ENCODE results near the gene R3HCC1L. TPM values are rescaled to one million over a fixed set of nuclear protein-coding genes. Genes with fewer than 3 reads are reported as not detected.
"Not testable (repeated sequence)": the region's sequence is repeated elsewhere in the genome, so short reads cannot be mapped to it uniquely, and the experiment has no call there.

The R3HCC1L gene
- total RNA-seq, 1 donor from 2014 or later: 4.8 TPM

GRCh38 chr10:98128802-98129201 is 5.7 kb upstream of the R3HCC1L start:
- no peak for DNase-seq (ENCODE audit: low spot score)
- no peak for ATAC-seq

- no peak for DNase-seq (ENCODE audit: low spot score)
Observed at GRCh38 chr10:98131619-98132018, 2.8 kb upstream of the R3HCC1L start.

GRCh38 chr10:98133075-98133752 is 1.2 kb upstream of the R3HCC1L start:
- not testable (repeated sequence) for ATAC-seq; DNase-seq (ENCODE audit: low spot score)

More at GRCh38 chr10:98131619-98132018, 2.8 kb upstream of the R3HCC1L start:
- no peak for ATAC-seq

GRCh38 chr10:98134117-98134430 is 383 bp upstream of the R3HCC1L start:
- no peak for ATAC-seq
- no peak for DNase-seq (ENCODE audit: low spot score)

GRCh38 chr10:98135222-98135899 is 904 bp downstream of the R3HCC1L start:
- DNase-seq (ENCODE audit: low spot score) (no peak), ATAC-seq (peak; percentile 38)

GRCh38 chr10:98136775-98137174 is 2.3 kb downstream of the R3HCC1L start:
- DNase-seq (ENCODE audit: low spot score); ATAC-seq: not testable (repeated sequence)

- no peak for DNase-seq (ENCODE audit: low spot score)
- no peak for ATAC-seq
Observed at GRCh38 chr10:98138031-98138430, 3.6 kb downstream of the R3HCC1L start.

GRCh38 chr10:98139431-98139830 is 5.0 kb downstream of the R3HCC1L start:
- DNase-seq (ENCODE audit: low spot score): no peak
- no peak for ATAC-seq

- no peak for DNase-seq (ENCODE audit: low spot score)
- no peak for ATAC-seq
Observed at GRCh38 chr10:98141484-98142073, 7.1 kb downstream of the R3HCC1L start.

GRCh38 chr10:98144985-98145384 is 10.5 kb downstream of the R3HCC1L start:
- DNase-seq (ENCODE audit: low spot score) (no peak), ATAC-seq (peak; percentile 25)

- no peak for DNase-seq (ENCODE audit: low spot score)
- ATAC-seq: no peak
Observed at GRCh38 chr10:98149858-98150257, 15.4 kb downstream of the R3HCC1L start.

- no peak for ATAC-seq
- no peak for DNase-seq (ENCODE audit: low spot score)
Observed at GRCh38 chr10:98150544-98150943, 16.1 kb downstream of the R3HCC1L start.

- not testable (repeated sequence) for DNase-seq (ENCODE audit: low spot score); ATAC-seq
Observed at GRCh38 chr10:98152778-98153177, 18.3 kb downstream of the R3HCC1L start.

GRCh38 chr10:98153213-98153958 is 18.9 kb downstream of the R3HCC1L start:
- not testable (repeated sequence) for DNase-seq (ENCODE audit: low spot score); ATAC-seq

- no peak for ATAC-seq
- no peak for DNase-seq (ENCODE audit: low spot score)
Observed at GRCh38 chr10:98154076-98154475, 19.6 kb downstream of the R3HCC1L start.

GRCh38 chr10:98158576-98158975 is 24.1 kb downstream of the R3HCC1L start:
- ATAC-seq: no peak
- DNase-seq (ENCODE audit: low spot score): no peak

- ATAC-seq (no peak), DNase-seq (ENCODE audit: low spot score) (no peak)
Observed at GRCh38 chr10:98163941-98164340, 29.5 kb downstream of the R3HCC1L start.

GRCh38 chr10:98167191-98167590 is 32.7 kb downstream of the R3HCC1L start:
- no peak for ATAC-seq
- no peak for DNase-seq (ENCODE audit: low spot score)

GRCh38 chr10:98168147-98168546 is 33.7 kb downstream of the R3HCC1L start:
- no peak for DNase-seq (ENCODE audit: low spot score)
- ATAC-seq: no peak

GRCh38 chr10:98168766-98169165 is 34.3 kb downstream of the R3HCC1L start:
- DNase-seq (ENCODE audit: low spot score): no peak

GRCh38 chr10:98169379-98169778 is 34.9 kb downstream of the R3HCC1L start:
- no peak for DNase-seq (ENCODE audit: low spot score)
- ATAC-seq: no peak

More at GRCh38 chr10:98168766-98169165, 34.3 kb downstream of the R3HCC1L start:
- no peak for ATAC-seq

Measured in left lobe of liver (tissue), 2 donors.